Activated CD8-positive, alpha-beta memory T cell treated with anti-CD3 and anti-CD28 coated beads, Interleukin-2, amount 10 ng/mL, durations not matched to agents 7 days and 5 days (primary cell): ENCODE data around the gene CDCP2. TPM values are rescaled to one million over a fixed set of nuclear protein-coding genes. Genes with fewer than 3 reads are reported as not detected.

ENCODE experiments used
- ATAC-seq: fragments of 150-1000 bp; cut with Tn5 transposase; one replicate; pipeline ENCODE4 v1.10.0; 2021; ENCODE audit warnings: moderate library complexity
- CTCF ChIA-PET: fragments of 350-600 bp; sonication (Branson Sonifier 250); formaldehyde crosslinking; loops from one replicate; lab custom pipeline; 2021; ENCODE audit warnings: antibody characterized with exemption; lab: Charles Lee
- DNase-seq: peaks from one replicate; pipeline ENCODE4 v3.0.0-alpha.2; 2020
- H3K27ac Mint-ChIP-seq: one replicate; pipeline ENCODE4 v1.8.0; 2021; ENCODE audit warnings: mild to moderate bottlenecking, mixed read lengths
- H3K27me3 Mint-ChIP-seq: one replicate; pipeline ENCODE4 v1.8.0; 2021; ENCODE audit warnings: mixed read lengths
- H3K36me3 Mint-ChIP-seq: one replicate; pipeline ENCODE4 v1.8.0; 2021; ENCODE audit warnings: mild to moderate bottlenecking, mixed read lengths
- H3K4me1 Mint-ChIP-seq: one replicate; pipeline ENCODE4 v1.8.0; 2021; ENCODE audit warnings: mixed read lengths
- H3K4me3 Mint-ChIP-seq: one replicate; pipeline ENCODE4 v1.8.0; 2021; ENCODE audit warnings: mild to moderate bottlenecking, moderate library complexity, mixed read lengths
- H3K9me3 Mint-ChIP-seq: one replicate; pipeline ENCODE4 v1.8.0; 2022; ENCODE audit warnings: low read depth, mixed read lengths
- total RNA-seq, 2 experiments: library from RNA; stranded (reverse); gene quantifications; one replicate each; pipeline ENCODE4 v1.2.3, GENCODE V29; 2021

Gene CDCP2
- total RNA-seq, 2 experiments from 2014 or later: 0.09 TPM; not detected in 1

DNA sequence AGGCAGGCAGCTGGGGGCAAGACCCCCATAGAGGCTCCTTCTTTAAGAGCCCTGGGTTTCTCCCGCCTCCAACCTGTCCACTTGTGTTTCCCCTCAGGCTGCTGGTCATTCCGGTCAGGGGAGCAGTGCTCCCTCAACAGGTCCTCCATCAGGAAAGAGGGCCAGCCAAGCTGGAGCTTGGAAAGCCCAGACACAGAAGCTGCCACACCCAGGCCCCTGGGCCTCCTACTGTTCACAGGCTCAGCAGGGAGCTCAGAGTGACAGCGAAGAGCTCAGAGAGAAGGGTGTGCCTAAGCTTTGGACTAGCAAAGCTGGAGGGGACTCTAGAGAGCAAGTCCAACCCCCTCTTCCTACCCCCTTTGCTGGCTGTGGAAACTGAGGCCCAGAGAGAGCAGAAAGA lies 10.3 kb upstream of the CDCP2 start:
- CTCF ChIA-PET: interaction anchor here (1.0 kb wide), 1 partner anchor 327 kb away, joined by 3 read pairs; no protein-coding TSS in a partner anchor
- H3K9me3 Mint-ChIP-seq: no peaks in the 10 kb centered on the region
- H3K4me1 Mint-ChIP-seq: no peaks in the 10 kb centered on the region
- ATAC-seq (no peak), DNase-seq (no peak)
- H3K27ac Mint-ChIP-seq: no peak overlapping the region
- no peaks in the 10 kb centered on the region for H3K27me3 Mint-ChIP-seq
- no peaks in the 10 kb centered on the region for H3K36me3 Mint-ChIP-seq
- H3K4me3 Mint-ChIP-seq: no peak overlapping the region

- ATAC-seq (no peak), DNase-seq (no peak)
- Mint-ChIP-seq H3K9me3 (no peaks in the 10 kb centered on the region), H3K4me1 (no peaks in the 10 kb centered on the region), H3K27ac (no peak overlapping the region), H3K27me3 (no peaks in the 10 kb centered on the region), H3K4me3 (no peak overlapping the region), H3K36me3 (no peaks in the 10 kb centered on the region)
- CTCF ChIA-PET: interaction anchor here (1.0 kb wide), 1 partner anchor 328 kb away, joined by 3 read pairs; no protein-coding TSS in a partner anchor
Measured at GRCh38 chr1:54161495-54162168, 8.8 kb upstream of the CDCP2 start.

- Mint-ChIP-seq H3K4me3 (no peak overlapping the region), H3K4me1 (no peaks in the 10 kb centered on the region), H3K27me3 (no peaks in the 10 kb centered on the region), H3K27ac (no peak overlapping the region), H3K9me3 (no peaks in the 10 kb centered on the region), H3K36me3 (no peaks in the 10 kb centered on the region)
- ATAC-seq: no peak
- DNase-seq: no peak
- CTCF ChIA-PET: no interaction called here
Measured at GRCh38 chr1:54160351-54160750, 7.6 kb upstream of the CDCP2 start.

GRCh38 chr1:54159733-54160316 lies 7.0 kb upstream of the CDCP2 start:
- H3K27ac Mint-ChIP-seq: no peak overlapping the region
- ATAC-seq (no peak), DNase-seq (no peak)
- no peaks in the 10 kb centered on the region for H3K4me1 Mint-ChIP-seq
- no peak overlapping the region for H3K4me3 Mint-ChIP-seq
- H3K27me3 Mint-ChIP-seq: no peaks in the 10 kb centered on the region
- no peaks in the 10 kb centered on the region for H3K36me3 Mint-ChIP-seq
- no peaks in the 10 kb centered on the region for H3K9me3 Mint-ChIP-seq
- CTCF ChIA-PET: no interaction called here

DNA sequence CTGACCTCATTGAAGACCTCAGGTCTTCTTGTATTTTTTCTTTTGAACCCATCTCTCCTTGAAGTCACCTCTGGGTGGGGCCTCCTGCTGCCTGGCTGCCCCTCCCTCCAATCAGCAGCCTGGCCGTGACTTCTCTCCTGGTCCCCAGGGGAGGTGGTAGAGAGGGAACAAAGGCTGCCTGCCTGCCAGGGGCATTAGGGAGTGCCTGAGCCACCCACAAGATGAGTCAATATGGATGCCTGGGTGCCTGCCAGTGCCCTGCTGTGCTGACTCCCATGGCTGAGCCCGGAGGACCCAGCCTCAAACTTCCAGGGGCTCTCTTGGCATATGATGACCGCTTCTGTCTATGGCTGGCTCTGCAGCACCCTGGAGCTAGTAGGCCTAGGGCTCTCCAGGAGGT lies 5.3 kb upstream of the CDCP2 start:
- CTCF ChIA-PET: no interaction called here
- no peak overlapping the region for H3K27ac Mint-ChIP-seq
- no peak overlapping the region for H3K4me3 Mint-ChIP-seq
- H3K27me3 Mint-ChIP-seq: no peaks in the 10 kb centered on the region
- no peaks in the 10 kb centered on the region for H3K36me3 Mint-ChIP-seq
- H3K9me3 Mint-ChIP-seq: no peaks in the 10 kb centered on the region
- ATAC-seq (no peak), DNase-seq (no peak)
- no peaks in the 10 kb centered on the region for H3K4me1 Mint-ChIP-seq

DNA sequence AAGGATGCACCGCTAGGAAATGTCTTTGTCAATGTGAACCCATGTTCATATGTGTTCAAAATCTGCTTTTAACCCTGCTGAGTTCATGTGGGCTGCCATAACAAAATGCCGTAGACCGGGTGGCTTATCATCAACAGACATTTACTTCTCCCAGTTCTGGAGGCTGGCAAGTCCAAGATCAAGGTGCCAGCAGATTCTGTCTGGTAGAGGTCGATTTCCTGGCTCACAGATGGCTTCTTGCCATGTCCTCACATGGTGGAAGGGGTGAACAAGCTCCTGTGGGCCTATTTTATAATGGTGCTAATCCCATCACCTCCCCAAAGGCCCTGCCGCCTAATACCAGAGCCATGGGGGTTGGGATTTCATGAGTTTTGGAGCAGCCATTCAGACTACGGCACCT lies 4.6 kb upstream of the CDCP2 start:
- H3K4me3 Mint-ChIP-seq: no peak overlapping the region
- ATAC-seq: no peak
- no peak overlapping the region for H3K27ac Mint-ChIP-seq
- no peaks in the 10 kb centered on the region for H3K36me3 Mint-ChIP-seq
- DNase-seq: no peak
- H3K27me3 Mint-ChIP-seq: no peaks in the 10 kb centered on the region
- H3K9me3 Mint-ChIP-seq: no peaks in the 10 kb centered on the region
- CTCF ChIA-PET: no interaction called here
- H3K4me1 Mint-ChIP-seq: no peaks in the 10 kb centered on the region

GRCh38 chr1:54156986-54157385 lies 4.2 kb upstream of the CDCP2 start:
- no peaks in the 10 kb centered on the region for H3K36me3 Mint-ChIP-seq
- H3K4me3 Mint-ChIP-seq: no peak overlapping the region
- no peaks in the 10 kb centered on the region for H3K9me3 Mint-ChIP-seq
- H3K4me1 Mint-ChIP-seq: no peaks in the 10 kb centered on the region
- CTCF ChIA-PET: no interaction called here
- no peaks in the 10 kb centered on the region for H3K27me3 Mint-ChIP-seq
- DNase-seq: no peak
- no peak for ATAC-seq
- H3K27ac Mint-ChIP-seq: no peak overlapping the region

DNA sequence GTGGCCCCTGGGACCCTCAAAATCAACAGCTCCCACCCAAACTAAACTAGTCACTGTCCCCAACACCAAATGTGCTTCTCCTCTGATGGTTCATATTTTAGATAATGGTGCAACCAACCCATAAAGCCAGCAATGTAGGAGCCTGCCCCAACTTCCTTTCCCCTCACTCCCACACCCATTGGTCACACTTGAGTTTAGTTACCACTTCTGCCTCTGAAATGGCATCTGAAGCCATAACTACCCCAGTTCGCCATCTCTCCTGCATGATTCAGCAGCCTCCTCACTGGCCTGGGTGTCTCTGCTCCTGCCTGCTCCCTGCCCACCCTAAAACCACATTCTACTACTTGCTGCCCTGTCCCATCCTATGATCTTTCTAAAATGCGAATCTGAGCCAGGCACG lies 3.4 kb upstream of the CDCP2 start:
- no peaks in the 10 kb centered on the region for H3K9me3 Mint-ChIP-seq
- DNase-seq: no peak
- H3K36me3 Mint-ChIP-seq: no peaks in the 10 kb centered on the region
- CTCF ChIA-PET: no interaction called here
- no peaks in the 10 kb centered on the region for H3K4me1 Mint-ChIP-seq
- H3K27me3 Mint-ChIP-seq: no peaks in the 10 kb centered on the region
- ATAC-seq: no peak
- H3K4me3 Mint-ChIP-seq: no peak overlapping the region
- no peak overlapping the region for H3K27ac Mint-ChIP-seq

DNA sequence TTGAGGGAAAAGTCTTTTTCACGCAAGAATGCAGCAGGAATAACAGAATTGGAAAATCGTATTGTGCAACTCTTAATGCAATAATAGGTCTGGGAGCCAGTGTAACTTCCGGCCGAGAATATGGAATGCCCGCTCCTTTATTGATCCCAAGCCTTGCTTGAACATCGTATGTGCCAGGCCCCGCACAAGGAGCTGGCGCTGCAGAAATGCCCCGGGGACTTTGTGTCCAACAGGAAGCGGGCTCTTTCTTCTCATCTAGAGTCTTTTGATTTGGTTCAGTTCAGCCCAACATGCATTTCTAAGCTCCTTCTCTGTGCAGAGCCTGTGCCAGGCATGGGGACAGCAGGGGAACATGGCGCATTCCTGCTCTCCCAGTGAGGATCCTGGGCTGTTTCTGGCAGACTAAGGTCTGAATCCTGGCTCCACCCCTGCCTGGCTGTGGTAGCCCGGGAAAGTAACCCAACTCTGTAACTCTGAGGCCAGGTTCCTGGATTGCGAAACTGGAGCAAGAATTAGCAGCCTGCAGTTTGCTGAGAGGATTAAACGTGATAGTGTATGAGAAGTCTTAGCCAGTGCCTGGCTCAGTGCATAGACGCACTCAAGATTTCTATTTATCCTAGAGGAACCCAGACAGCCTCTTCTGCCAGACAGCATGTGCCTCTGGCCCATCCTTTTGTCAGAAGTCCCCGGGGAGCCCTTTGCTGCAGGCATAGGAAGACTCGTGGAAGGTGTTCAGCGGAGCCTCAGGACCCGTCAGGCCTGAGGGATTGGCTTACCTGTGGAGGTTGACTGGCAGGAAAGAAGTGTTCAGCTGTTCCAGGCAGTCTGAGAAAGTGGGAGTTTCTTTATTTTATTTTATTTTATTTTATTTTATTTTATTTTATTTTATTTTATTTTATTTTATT lies 987 bp upstream of the CDCP2 start:
- Mint-ChIP-seq H3K36me3 (no peaks in the 10 kb centered on the region), H3K9me3 (no peaks in the 10 kb centered on the region)
- CTCF ChIA-PET: no interaction called here

DNA sequence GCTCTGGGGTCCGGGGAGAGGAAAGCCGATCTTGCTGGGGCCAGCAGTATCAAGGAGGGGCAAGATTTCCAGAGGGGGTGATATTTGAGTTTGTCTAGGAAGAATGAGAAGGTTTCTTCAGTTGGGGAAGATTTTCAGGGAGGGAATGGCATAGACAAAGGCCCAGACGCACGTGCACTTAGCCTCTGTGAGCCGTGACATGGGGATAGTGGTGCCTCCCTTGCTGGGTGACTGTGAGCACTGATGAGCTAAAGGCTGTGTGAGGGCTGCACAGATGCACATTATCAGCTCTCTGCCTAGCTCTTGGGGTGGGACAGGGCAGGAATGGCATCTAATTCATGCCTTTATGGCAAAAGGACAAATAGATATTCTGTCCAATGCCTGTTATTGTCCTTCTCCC lies 1.8 kb downstream of the CDCP2 start:
- Mint-ChIP-seq H3K27me3 (peaks cover 3% of the 10 kb centered on the region), H3K4me3 (no peak overlapping the region), H3K9me3 (no peaks in the 10 kb centered on the region), H3K36me3 (no peaks in the 10 kb centered on the region), H3K4me1 (peaks cover 5% of the 10 kb centered on the region), H3K27ac (no peak overlapping the region)
- ATAC-seq (no peak), DNase-seq (no peak)
- CTCF ChIA-PET: no interaction called here

More for the DNA sequence above, 987 bp upstream of the CDCP2 start:
- DNase-seq (no peak), ATAC-seq (no peak)
- peaks cover 5% of the 10 kb centered on the region for H3K4me1 Mint-ChIP-seq
- H3K4me3 Mint-ChIP-seq: no peak overlapping the region
- no peak overlapping the region for H3K27ac Mint-ChIP-seq
- H3K27me3 Mint-ChIP-seq: no peaks in the 10 kb centered on the region

DNA sequence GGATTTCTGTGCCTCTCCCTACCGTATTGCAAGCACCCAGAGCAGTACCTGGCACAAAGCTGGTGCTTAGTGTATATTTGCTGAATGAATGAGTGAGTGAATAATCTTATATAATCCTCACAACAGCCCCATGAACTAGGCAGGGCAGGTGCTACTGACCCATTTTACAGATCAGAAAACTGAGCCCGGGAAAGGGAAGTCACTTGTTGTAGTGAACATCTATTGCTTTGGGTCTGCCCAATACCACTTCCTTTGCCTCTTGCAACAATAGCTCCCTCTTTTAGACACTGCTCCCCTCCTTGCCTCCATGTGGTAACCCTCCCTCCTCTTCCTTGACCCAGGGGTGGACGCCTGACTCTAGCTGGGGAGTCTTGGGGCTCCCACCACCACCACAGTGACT lies 3.1 kb downstream of the CDCP2 start:
- CTCF ChIA-PET: interaction anchor here (0.6 kb wide), 1 partner anchor 9 kb away, joined by 3 read pairs; no protein-coding TSS in a partner anchor
- H3K27ac Mint-ChIP-seq: no peak overlapping the region
- peaks cover 3% of the 10 kb centered on the region for H3K27me3 Mint-ChIP-seq
- H3K36me3 Mint-ChIP-seq: no peaks in the 10 kb centered on the region
- peaks cover 5% of the 10 kb centered on the region for H3K4me1 Mint-ChIP-seq
- DNase-seq (no peak), ATAC-seq (no peak)
- H3K9me3 Mint-ChIP-seq: no peaks in the 10 kb centered on the region
- H3K4me3 Mint-ChIP-seq: no peak overlapping the region

GRCh38 chr1:54144366-54144765 lies 8.4 kb downstream of the CDCP2 start:
- no peak for DNase-seq
- Mint-ChIP-seq H3K27ac (no peak overlapping the region), H3K27me3 (peaks cover 3% of the 10 kb centered on the region), H3K4me3 (no peak overlapping the region), H3K4me1 (no peaks in the 10 kb centered on the region), H3K9me3 (no peaks in the 10 kb centered on the region), H3K36me3 (no peaks in the 10 kb centered on the region)
- ATAC-seq: no peak
- CTCF ChIA-PET: interaction anchor here (0.5 kb wide), 1 partner anchor 122 kb away, joined by 3 read pairs; no protein-coding TSS in a partner anchor

GRCh38 chr1:54142146-54142900 lies 10.5 kb downstream of the CDCP2 start:
- DNase-seq (no peak), ATAC-seq (no peak)
- Mint-ChIP-seq H3K36me3 (no peaks in the 10 kb centered on the region), H3K9me3 (no peaks in the 10 kb centered on the region), H3K4me1 (no peaks in the 10 kb centered on the region), H3K27me3 (no peaks in the 10 kb centered on the region), H3K27ac (no peak overlapping the region), H3K4me3 (no peak overlapping the region)
- CTCF ChIA-PET: no interaction called here
